Muscle layer of colon (tissue), 2 donors: ENCODE data around the gene TRIM7.
"Not testable (repeated sequence)": the region's sequence is repeated elsewhere in the genome, so short reads cannot be mapped to it uniquely, and the experiment has no call there.

Experiments
- H3K27ac ChIP-seq: one replicate; pipeline ENCODE4 v1.7.0; 2013; ENCODE audit warnings: low read depth, mild to moderate bottlenecking, low read length, moderate library complexity
- H3K27me3 ChIP-seq, 2 donors: one replicate each; pipeline ENCODE4 v1.7.0; 2013; ENCODE audit warnings: low read length in 2 of 2, mild to moderate bottlenecking in 2 of 2; ENCODE audit not compliant: insufficient read depth in 2 of 2, control insufficient read depth in 1 of 2
- H3K36me3 ChIP-seq: one replicate; pipeline ENCODE4 v1.7.0; 2013; ENCODE audit warnings: mild to moderate bottlenecking, low read length; ENCODE audit not compliant: insufficient read depth
- H3K4me1 ChIP-seq: one replicate; pipeline ENCODE4 v1.7.0; 2013; ENCODE audit warnings: mild to moderate bottlenecking, low read length; ENCODE audit not compliant: insufficient read depth
- H3K4me3 ChIP-seq, 2 donors: one replicate each; pipeline ENCODE4 v1.7.0; 2013; ENCODE audit warnings: low read length in 2 of 2, low read depth in 1 of 2, mild to moderate bottlenecking in 1 of 2, moderate library complexity in 1 of 2
- H3K9ac ChIP-seq: one replicate; pipeline ENCODE4 v1.7.0; 2013; ENCODE audit warnings: low read length
- H3K9me3 ChIP-seq: one replicate; pipeline ENCODE4 v1.7.0; 2013; ENCODE audit warnings: mild to moderate bottlenecking, low read length
- donor health status: abdominal sarcoma.
- donor health status: Adenocarcinoma of cecum.

TRIM7 gene

DNA sequence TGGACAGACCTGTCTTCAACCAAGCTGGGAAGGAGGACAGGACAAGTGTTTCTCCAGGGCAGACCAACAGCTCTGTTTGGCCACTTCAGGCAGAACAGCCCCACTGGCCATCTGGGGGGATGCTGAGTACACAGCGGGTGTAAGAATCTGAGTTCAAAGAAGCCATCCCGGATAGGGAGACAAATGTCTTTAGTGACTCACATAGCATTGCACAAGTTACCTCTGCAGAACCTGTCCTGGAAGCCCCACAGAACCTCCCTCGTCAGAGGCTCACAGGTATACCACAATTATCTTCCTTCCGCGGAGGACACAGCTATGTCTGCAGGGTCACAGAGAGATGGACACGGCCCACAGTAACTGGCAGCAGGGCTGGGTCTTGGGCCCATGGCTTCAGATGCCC, 55.6 kb downstream of the TRIM7 start:
- H3K27ac ChIP-seq, result no peak overlapping the region
- H3K36me3 ChIP-seq, result no peaks in the 10 kb centered on the region
- H3K4me3 ChIP-seq, result no peak overlapping the region
- H3K9ac ChIP-seq, result no peak overlapping the region
- H3K9me3 ChIP-seq, result no peaks in the 10 kb centered on the region
- H3K4me1 ChIP-seq, result no peaks in the 10 kb centered on the region
- peaks cover 0 to 7% of the 10 kb centered on the region in 2 donors for H3K27me3 ChIP-seq

DNA sequence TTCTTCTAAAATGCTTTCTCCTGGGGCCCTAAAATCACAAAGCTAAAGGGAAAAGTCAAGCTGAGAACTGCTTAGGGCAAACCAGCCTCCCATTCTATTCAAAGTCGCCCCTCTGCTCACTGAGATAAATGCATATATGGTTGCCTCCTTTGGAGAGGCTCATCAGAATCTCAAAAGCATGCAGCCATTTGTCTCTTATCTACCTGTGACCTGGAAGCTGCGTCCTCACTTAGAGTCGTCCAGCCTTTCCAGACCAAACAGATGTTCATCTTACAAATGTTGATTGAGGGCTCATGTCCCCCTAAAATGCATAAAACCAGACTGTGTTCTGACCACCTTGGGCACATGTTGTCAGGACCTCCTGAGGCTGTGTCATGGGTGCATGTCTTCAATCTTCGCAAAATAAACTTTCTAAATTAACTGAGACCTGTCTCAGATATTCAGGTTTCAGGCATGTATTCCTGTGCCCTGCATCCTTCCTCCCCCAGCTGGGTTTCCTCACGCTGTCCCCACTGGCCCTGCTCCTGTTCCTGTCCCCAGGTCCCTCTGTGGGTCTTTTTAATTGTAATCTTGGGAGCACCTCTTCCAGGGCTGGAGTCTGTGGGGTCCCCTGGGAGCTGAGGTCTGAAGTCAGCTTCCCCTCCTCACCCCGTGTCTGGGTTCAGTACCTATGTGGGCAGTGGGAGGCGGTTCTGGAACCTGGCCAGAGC, 57.9 kb downstream of the TRIM7 start, which contains the start of gene OR2V2:
OR2V2 (plus strand) TSS at position 660 of the 710 bp plus-strand sequence. CDS start 7,357 bp downstream, outside the sequence.
- not testable (repeated sequence) for H3K4me1 ChIP-seq, H3K9ac ChIP-seq, H3K36me3 ChIP-seq, H3K27ac ChIP-seq, H3K4me3 ChIP-seq, H3K9me3 ChIP-seq, H3K27me3 ChIP-seq

DNA sequence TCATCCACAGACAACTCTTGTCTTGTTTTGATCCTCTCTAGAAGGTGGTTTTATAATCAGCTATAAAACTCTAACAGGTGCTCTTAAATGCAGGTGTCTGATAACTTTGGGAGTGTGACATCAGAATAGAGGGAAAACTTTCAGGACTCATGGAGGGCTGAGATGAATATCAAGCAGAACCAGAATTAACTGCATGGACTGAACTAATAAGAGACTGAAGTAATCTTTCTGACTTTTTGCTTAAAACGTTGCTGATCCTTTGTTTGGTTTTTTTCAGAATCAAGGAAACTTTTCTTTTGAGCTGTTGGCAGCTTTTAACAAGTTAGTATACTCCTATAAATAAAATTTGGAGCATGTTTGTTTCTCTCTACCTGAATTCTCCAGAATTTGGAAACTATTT, 59.9 kb downstream of the TRIM7 start:
- H3K27me3 ChIP-seq, result peaks cover 0 to 12% of the 10 kb centered on the region in 2 donors
- no peaks in the 10 kb centered on the region for H3K4me1 ChIP-seq
- no peaks in the 10 kb centered on the region for H3K9me3 ChIP-seq
- no peak overlapping the region for H3K4me3 ChIP-seq
- H3K36me3 ChIP-seq, result no peaks in the 10 kb centered on the region
- H3K9ac ChIP-seq, result no peak overlapping the region
- no peak overlapping the region for H3K27ac ChIP-seq
